ENCODE results near the gene GLTP.

Gene GLTP

GRCh38 chr12:109883461-109883860, 3.1 kb upstream of the GLTP start:
- no peak overlapping the region for H3K4me3 ChIP-seq (ENCODE audit: low read depth, low read length)
- no peak for TF ChIP-seq CTCF (IDR thresholded peaks at IDR 0.05; ENCODE audit: borderline replicate concordance, insufficient read depth, low read depth, low read length)

- TF ChIP-seq CTCF (IDR thresholded peaks at IDR 0.05; ENCODE audit: borderline replicate concordance, insufficient read depth, low read depth, low read length), result no peak
- H3K4me3 ChIP-seq (ENCODE audit: low read depth, low read length), result no peak overlapping the region
Measured at GRCh38 chr12:109881752-109882151, 1.4 kb upstream of the GLTP start.

GRCh38 chr12:109880938-109881337, 597 bp upstream of the GLTP start:
- peak overlapping the region; percentile 48 for H3K4me3 ChIP-seq (ENCODE audit: low read depth, low read length)
- no peak for TF ChIP-seq CTCF (IDR thresholded peaks at IDR 0.05; ENCODE audit: borderline replicate concordance, insufficient read depth, low read depth, low read length)

GRCh38 chr12:109879351-109880042, 844 bp downstream of the GLTP start:
- peak overlapping the region; percentile 87 for H3K4me3 ChIP-seq (ENCODE audit: low read depth, low read length)
- TF ChIP-seq CTCF (IDR thresholded peaks at IDR 0.05; ENCODE audit: borderline replicate concordance, insufficient read depth, low read depth, low read length), result no peak

- no peak for TF ChIP-seq CTCF (IDR thresholded peaks at IDR 0.05; ENCODE audit: borderline replicate concordance, insufficient read depth, low read depth, low read length)
- H3K4me3 ChIP-seq (ENCODE audit: low read depth, low read length), result no peak overlapping the region
Measured at GRCh38 chr12:109878749-109879148, 1.6 kb downstream of the GLTP start.

- TF ChIP-seq CTCF (IDR thresholded peaks at IDR 0.05; ENCODE audit: borderline replicate concordance, insufficient read depth, low read depth, low read length), result no peak
- H3K4me3 ChIP-seq (ENCODE audit: low read depth, low read length), result no peak overlapping the region
Measured at GRCh38 chr12:109878247-109878625, 2.1 kb downstream of the GLTP start.

GRCh38 chr12:109877504-109878246, 2.7 kb downstream of the GLTP start:
- TF ChIP-seq CTCF (IDR thresholded peaks at IDR 0.05; ENCODE audit: borderline replicate concordance, insufficient read depth, low read depth, low read length), result no peak
- no peak overlapping the region for H3K4me3 ChIP-seq (ENCODE audit: low read depth, low read length)
